Heart right ventricle (tissue), 16 donors: Measurements from ENCODE around the gene TMEM258. TPM values are rescaled to one million over a fixed set of nuclear protein-coding genes. Genes with fewer than 3 reads are reported as not detected.

Source experiments
- ATAC-seq, 8 donors: fragments of 200-7000 bp; cut with Tn5 transposase; one replicate each; pipeline ENCODE4 v1.9.1; 2020; ENCODE audit warnings: mild to moderate bottlenecking in 8 of 8, moderate library complexity in 8 of 8, moderate number of reproducible peaks in 1 of 8
- DNase-seq, 2 donors: peaks; one replicate each; pipeline ENCODE4 v3.0.0-alpha.2; 2020
- H3K27ac ChIP-seq, 10 donors: fragments of 200-600 bp; sonication (generic) in 2 of 10; one replicate each; pipeline versions ENCODE4 v1.5.0 to v1.8.0; 2020 to 2022; ENCODE audit warnings: mild to moderate bottlenecking in 3 of 10
- H3K27me3 ChIP-seq, 7 donors: fragments of 200-600 bp; one replicate each; pipeline ENCODE4 v1.8.0; 2021 to 2022; ENCODE audit warnings: mild to moderate bottlenecking in 2 of 7
- H3K36me3 ChIP-seq, 9 donors: fragments of 200-600 bp; sonication (generic) in 1 of 9; one replicate each; pipeline versions ENCODE4 v1.5.0 to v1.8.0; 2020 to 2022; ENCODE audit warnings: mild to moderate bottlenecking in 2 of 9
- H3K4me1 ChIP-seq, 9 donors: fragments of 200-600 bp; sonication (generic) in 1 of 9; one replicate each; pipeline versions ENCODE4 v1.5.0 to v1.8.0; 2020 to 2022; ENCODE audit warnings: mild to moderate bottlenecking in 4 of 9
- H3K4me3 ChIP-seq, 10 donors: fragments of 200-600 bp; sonication (generic) in 2 of 10; one replicate each; pipeline versions ENCODE4 v1.5.0 to v1.8.0; 2020 to 2022; ENCODE audit warnings: mild to moderate bottlenecking in 7 of 10, moderate library complexity in 2 of 10
- H3K9me3 ChIP-seq, 11 donors: fragments of 200-600 bp in 10 of 11; sonication (generic) in 2 of 11; one replicate each; pipeline versions ENCODE4 v1.5.0 to v1.8.0; 2013 to 2022; ENCODE audit warnings: mild to moderate bottlenecking in 2 of 11, control low read depth in 1 of 11, moderate library complexity in 1 of 11
- whole genome bisulfite sequencing, 2 donors: extraction: QIAGEN DNeasy Blood & Tissue Kit; methylation state at CpG; one replicate each; pipeline ENCODE4 v1.1.7; 2013; ENCODE audit warnings: inconsistent platforms in 1 of 2; 5-methylcytosine and 5-hydroxymethylcytosine counted together
- intact Hi-C, 10 donors: fragments of 100-400 bp; cut with DNase I; formaldehyde crosslinking; loops; one replicate each; pipeline versions ENCODE4 v1.11.1 to v1.14.2; 2022
- polyA plus RNA-seq, 2 donors: library from polyadenylated mRNA; stranded (reverse); fragments of 200-250 nt; gene quantifications; one replicate each; pipeline ENCODE4 v1.2.3, GENCODE V29; 2013
- total RNA-seq, 10 donors: library from RNA; stranded (reverse); fragmentation: NEBNext Ultra II Directional in 3 of 10; extraction: Animal tissue kit (Norgen Biotek cat#: 25700) in 3 of 10; gene quantifications; one replicate each; pipeline versions ENCODE4 v1.2.1 to v1.2.4, GENCODE V29; 2021 to 2023
- TF ChIP-seq, protein P1 (sequence below), 9 donors: fragments of 200-600 bp; sonication (generic) in 2 of 9; IDR thresholded peaks; one replicate each; pipeline versions ENCODE4 v1.5.0 to v1.8.0; 2021 to 2022; ENCODE audit warnings: antibody characterized with exemption in 9 of 9, mild to moderate bottlenecking in 5 of 9, moderate library complexity in 1 of 9
- donor health status: Arrhythmogenic right ventricular cardiomyopathy.
- donor health status: ischemic (EF 13 %, LVEDD 7.1; RV severe dilation, severe dysfunction).
- donor health status: healthy with polysubstance abuse.
- donor health status: DM: no; HTN: yes; CAD: no.
- donor health status: DM: no; HTN: no; CAD: no.
- donor health status: ischemic (EF 25% LVEDD 6.9; RV normal size, moderate dysfunction).
- donor health status: ischemic (EF 25% LVEDD 5.7; RV mildly dilated, moderate dysfunction).
- donor health status: healthy.
- donor health status: DM: yes; HTN: yes; CAD: no.
- donor health status: Ischemic cardiomyopathy.
- donor health status: ischemic (EF 35%, LVEDD 5.7; RV mildly dilated, moderate dysfunction).
- donor health status: nonischemic (EF 11% LVEDD 7.7; RV severe dilation, severe dysfunction).
- donor health status: DM: yes; HTN: yes; CAD: no.
- donor health status: PGD.
- donor health status: ischemic (EF 29% LVEDD 5.4; RV normal size, mild dysfunction).
- donor health status: nonischemic (EF 23%, LVEDD 6.1; RV moderate dilation, normal function).

Gene TMEM258
- total and polyA plus RNA-seq, 12 donors = 80.7 to 273 (median 109) TPM

DNA sequence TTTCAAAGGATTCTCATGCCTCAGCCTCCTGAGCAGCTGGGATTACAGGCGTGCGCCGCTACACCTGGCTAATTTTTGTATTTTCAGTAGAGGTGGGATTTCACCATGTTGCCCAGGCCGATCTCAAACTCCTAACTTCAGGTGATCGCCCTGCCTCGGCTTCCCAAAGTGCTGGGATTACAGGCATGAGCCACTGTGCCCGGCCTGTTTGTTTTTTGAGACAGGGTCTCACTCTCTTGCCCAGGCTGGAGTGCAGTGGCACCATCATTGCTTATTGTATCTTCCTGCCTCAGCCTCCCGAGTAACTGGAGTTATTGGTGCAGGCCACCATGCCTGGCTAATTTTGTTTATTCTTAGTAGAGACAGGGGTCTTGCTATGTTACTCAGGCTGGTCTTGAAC, 43.8 kb upstream of the TMEM258 start:
- WGBS, 2 donors = 96 to 98% methylated on average over 8 of the region's 8 CpGs
- intact Hi-C loops = no loop called here
- Histone ChIP-seq H3K4me3 (no peak overlapping the region), H3K9me3 (no peaks in the 10 kb centered on the region), H3K36me3 (peaks cover 0 to 36% (median 9%) of the 10 kb centered on the region in 9 donors), H3K27ac (peak overlapping the region in 4 of 10 donors; percentile 71 to 86 (median 77)), H3K4me1 (peaks cover 5 to 47% (median 34%) of the 10 kb centered on the region in 9 donors), H3K27me3 (no peaks in the 10 kb centered on the region)
- no peak for DNase-seq
- TF ChIP-seq, protein P1, sequence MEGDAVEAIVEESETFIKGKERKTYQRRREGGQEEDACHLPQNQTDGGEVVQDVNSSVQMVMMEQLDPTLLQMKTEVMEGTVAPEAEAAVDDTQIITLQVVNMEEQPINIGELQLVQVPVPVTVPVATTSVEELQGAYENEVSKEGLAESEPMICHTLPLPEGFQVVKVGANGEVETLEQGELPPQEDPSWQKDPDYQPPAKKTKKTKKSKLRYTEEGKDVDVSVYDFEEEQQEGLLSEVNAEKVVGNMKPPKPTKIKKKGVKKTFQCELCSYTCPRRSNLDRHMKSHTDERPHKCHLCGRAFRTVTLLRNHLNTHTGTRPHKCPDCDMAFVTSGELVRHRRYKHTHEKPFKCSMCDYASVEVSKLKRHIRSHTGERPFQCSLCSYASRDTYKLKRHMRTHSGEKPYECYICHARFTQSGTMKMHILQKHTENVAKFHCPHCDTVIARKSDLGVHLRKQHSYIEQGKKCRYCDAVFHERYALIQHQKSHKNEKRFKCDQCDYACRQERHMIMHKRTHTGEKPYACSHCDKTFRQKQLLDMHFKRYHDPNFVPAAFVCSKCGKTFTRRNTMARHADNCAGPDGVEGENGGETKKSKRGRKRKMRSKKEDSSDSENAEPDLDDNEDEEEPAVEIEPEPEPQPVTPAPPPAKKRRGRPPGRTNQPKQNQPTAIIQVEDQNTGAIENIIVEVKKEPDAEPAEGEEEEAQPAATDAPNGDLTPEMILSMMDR (IDR thresholded peaks at IDR 0.05) = no peak
- no peak for ATAC-seq

DNA sequence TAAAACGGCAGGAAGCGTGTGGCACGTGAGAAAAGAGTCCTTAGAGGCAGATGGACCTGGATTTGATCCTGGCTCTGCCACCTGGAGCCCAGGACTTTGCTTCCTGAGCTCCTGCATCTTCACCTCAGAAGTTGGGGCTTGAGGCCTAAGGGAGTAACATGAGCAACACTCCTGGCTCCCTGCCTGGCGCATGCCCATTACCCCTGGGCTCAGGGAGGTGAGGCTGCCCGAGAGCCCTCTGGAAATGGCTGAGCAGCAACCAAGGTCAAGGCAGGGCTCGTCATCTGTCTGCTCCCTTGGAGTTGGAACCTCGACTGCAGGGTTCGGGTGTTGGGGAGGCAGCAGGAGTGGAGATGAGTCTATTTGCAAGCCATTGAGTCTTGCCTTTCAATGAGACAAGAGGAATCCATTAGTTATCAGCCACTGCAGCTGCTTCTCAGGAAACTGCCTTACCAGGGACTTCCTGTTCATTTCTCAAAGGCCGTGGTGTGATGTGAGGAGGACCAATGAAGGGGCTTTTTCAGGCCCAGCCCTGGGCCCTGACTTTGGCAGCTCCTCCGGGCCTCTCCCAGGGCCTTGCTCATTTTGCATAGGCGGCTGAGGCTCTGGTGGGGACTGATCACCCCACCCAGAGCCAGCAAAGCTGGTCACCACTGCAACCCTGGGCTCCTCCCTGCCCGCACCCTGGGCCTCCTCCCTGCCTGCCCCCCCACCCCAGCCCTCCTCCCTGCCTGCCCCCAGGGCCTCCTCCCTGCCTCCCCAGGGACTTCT, 42.1 kb upstream of the TMEM258 start:
- TF ChIP-seq, protein P1 (IDR thresholded peaks at IDR 0.05) = no peak
- peak; percentile 60 to 61 for DNase-seq
- Histone ChIP-seq H3K27me3 (no peaks in the 10 kb centered on the region), H3K9me3 (no peaks in the 10 kb centered on the region), H3K4me3 (no peak overlapping the region), H3K4me1 (peaks cover 9 to 63% (median 45%) of the 10 kb centered on the region in 9 donors), H3K27ac (peak overlapping the region in 9 of 10 donors; percentile 35 to 86 (median 66)), H3K36me3 (peaks cover 0 to 19% (median 0%) of the 10 kb centered on the region in 9 donors)
- peak; percentile 60 to 88 (median 78) for ATAC-seq
- 45 to 49% methylated on average over 12 of the region's 12 CpGs for WGBS, 2 donors
- intact Hi-C loops = loop anchor here in 1 of 10 donors (5.0 kb wide), 1 partner anchor 37 kb away; no protein-coding TSS in a partner anchor

DNA sequence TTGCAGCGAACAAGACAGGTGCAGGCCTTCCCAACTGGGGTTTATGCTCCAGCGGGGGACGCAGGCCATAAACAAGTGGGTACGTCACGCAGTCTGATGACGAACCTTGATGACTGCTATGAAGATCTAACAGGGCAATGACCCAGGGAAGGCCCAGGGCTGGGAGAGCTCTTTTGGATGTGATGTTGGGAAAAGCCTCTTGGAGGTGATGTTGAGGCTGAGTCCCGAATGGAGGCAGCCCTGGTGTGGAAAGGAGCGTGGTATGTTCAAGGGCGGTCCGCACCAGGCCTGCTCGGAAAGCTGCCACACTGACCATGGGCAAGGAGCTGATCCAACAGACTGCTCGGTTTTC, 41.5 kb upstream of the TMEM258 start:
- intact Hi-C loops = loop anchor here in 1 of 10 donors (5.0 kb wide), 1 partner anchor 37 kb away; no protein-coding TSS in a partner anchor
- Histone ChIP-seq H3K9me3 (no peaks in the 10 kb centered on the region), H3K27ac (peak overlapping the region in 9 of 10 donors; percentile 35 to 86 (median 66)), H3K27me3 (peaks cover 0 to 3% (median 0%) of the 10 kb centered on the region in 7 donors), H3K36me3 (peaks cover 0 to 13% (median 0%) of the 10 kb centered on the region in 9 donors), H3K4me3 (no peak overlapping the region), H3K4me1 (peaks cover 15 to 69% (median 50%) of the 10 kb centered on the region in 9 donors)
- DNase-seq (no peak), ATAC-seq (no peak)
- TF ChIP-seq, protein P1 (IDR thresholded peaks at IDR 0.05) = no peak
- WGBS, 2 donors = 91 to 94% methylated on average over 12 of the region's 12 CpGs

DNA sequence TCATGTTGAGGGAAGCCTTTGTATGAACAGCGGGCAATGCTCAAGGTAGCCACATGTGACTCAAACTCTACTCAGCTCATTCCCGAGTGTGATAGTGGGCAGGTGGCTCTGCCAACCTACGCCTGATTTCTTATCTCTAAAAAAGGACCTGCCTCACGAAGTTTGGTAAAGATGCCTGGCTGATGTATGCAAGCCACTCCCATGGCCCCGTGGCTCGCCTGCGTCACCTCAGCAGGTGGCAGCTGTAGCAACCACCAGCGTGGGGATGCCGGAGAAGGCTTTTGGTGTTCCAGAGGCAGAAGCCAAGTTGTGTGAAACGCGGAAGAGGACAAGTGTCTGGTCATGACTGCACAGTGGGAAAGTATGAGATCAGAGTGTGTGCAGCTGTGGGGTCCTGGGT, 41.1 kb upstream of the TMEM258 start:
- Histone ChIP-seq H3K9me3 (no peaks in the 10 kb centered on the region), H3K27ac (peak overlapping the region in 5 of 10 donors; percentile 25 to 86 (median 66)), H3K36me3 (peaks cover 0 to 9% (median 0%) of the 10 kb centered on the region in 9 donors), H3K4me3 (no peak overlapping the region), H3K4me1 (peaks cover 15 to 73% (median 55%) of the 10 kb centered on the region in 9 donors), H3K27me3 (peaks cover 0 to 8% (median 0%) of the 10 kb centered on the region in 7 donors)
- DNase-seq (no peak), ATAC-seq (no peak)
- 77 to 82% methylated on average over 11 of the region's 11 CpGs for WGBS, 2 donors
- TF ChIP-seq, protein P1 (IDR thresholded peaks at IDR 0.05) = no peak
- intact Hi-C loops = loop anchor here in 1 of 10 donors (5.0 kb wide), 1 partner anchor 36 kb away; no protein-coding TSS in a partner anchor
